OCI-LY7 (cell line): ENCODE measurements around the gene ACACA.

Source experiments
- CTCF ChIP-seq: fragments of 200-600 bp; sonication (generic); conservative IDR thresholded peaks from 2 replicates; pipeline ENCODE4 v1.5.1; 2014; ENCODE audit warnings: mild to moderate bottlenecking, antibody characterized with exemption, low read length, moderate library complexity, mixed read lengths
- EZH2phosphoT487 ChIP-seq: fragments of 200-600 bp; sonication (generic); IDR thresholded peaks from 2 replicates; pipeline ENCODE4 v1.6.1; 2018; ENCODE audit warnings: low read depth, borderline replicate concordance, mild to moderate bottlenecking, mixed run types, antibody characterized with exemption, low read length, moderate library complexity, mixed read lengths

GRCh38 chr17:37177254-37177870 is 229.3 kb downstream of the ACACA start:
- TF ChIP-seq CTCF = no peak
- no peak for TF ChIP-seq EZH2phosphoT487
